Loucy (cell line): ENCODE measurements around the gene WDHD1.
"Not testable (repeated sequence)": the region's sequence is repeated elsewhere in the genome, so short reads cannot be mapped to it uniquely, and the experiment has no call there.

Source experiments
- EZH2phosphoT487 ChIP-seq: fragments of 200-600 bp; IDR thresholded peaks from 2 replicates; pipeline ENCODE4 v1.6.1; 2018; ENCODE audit warnings: antibody characterized with exemption, mild to moderate bottlenecking, moderate library complexity, borderline replicate concordance
- TF ChIP-seq, protein P1 (sequence below): fragments of 200-600 bp; sonication (generic); conservative IDR thresholded peaks from 2 replicates; pipeline ENCODE4 v1.5.1; 2014; ENCODE audit warnings: mild to moderate bottlenecking, antibody characterized with exemption, low read length

- TF ChIP-seq, protein P1, sequence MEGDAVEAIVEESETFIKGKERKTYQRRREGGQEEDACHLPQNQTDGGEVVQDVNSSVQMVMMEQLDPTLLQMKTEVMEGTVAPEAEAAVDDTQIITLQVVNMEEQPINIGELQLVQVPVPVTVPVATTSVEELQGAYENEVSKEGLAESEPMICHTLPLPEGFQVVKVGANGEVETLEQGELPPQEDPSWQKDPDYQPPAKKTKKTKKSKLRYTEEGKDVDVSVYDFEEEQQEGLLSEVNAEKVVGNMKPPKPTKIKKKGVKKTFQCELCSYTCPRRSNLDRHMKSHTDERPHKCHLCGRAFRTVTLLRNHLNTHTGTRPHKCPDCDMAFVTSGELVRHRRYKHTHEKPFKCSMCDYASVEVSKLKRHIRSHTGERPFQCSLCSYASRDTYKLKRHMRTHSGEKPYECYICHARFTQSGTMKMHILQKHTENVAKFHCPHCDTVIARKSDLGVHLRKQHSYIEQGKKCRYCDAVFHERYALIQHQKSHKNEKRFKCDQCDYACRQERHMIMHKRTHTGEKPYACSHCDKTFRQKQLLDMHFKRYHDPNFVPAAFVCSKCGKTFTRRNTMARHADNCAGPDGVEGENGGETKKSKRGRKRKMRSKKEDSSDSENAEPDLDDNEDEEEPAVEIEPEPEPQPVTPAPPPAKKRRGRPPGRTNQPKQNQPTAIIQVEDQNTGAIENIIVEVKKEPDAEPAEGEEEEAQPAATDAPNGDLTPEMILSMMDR = not testable (repeated sequence)
- TF ChIP-seq EZH2phosphoT487 = not testable (repeated sequence)
Observed at GRCh38 chr14:54926570-54926969, 100.3 kb downstream of the WDHD1 start.
